HEK293 (cell line): Measurements from ENCODE around the gene PARD6B.
A peak's percentile ranks its signal among the peaks of the same experiment; 100 is the strongest.

Source experiments
- CTCF ChIA-PET: fragments of 350-600 bp; formaldehyde crosslinking; extraction: SDS; loops from one replicate; lab custom pipeline; 2021; ENCODE audit warnings: antibody characterized with exemption; lab: Yijun Ruan, JAX
- POLR2A ChIA-PET: fragments of 300-600 bp; formaldehyde crosslinking; extraction: SDS; loops from one replicate; lab custom pipeline; 2020; ENCODE audit warnings: antibody characterized with exemption, inconsistent platforms; lab: Yijun Ruan, JAX
- H3K27ac ChIP-seq: fragments of 200-500 bp; sonication (Bioruptor generic); 2 replicates; pipeline ENCODE4 v1.5.1; 2014; ENCODE audit warnings: low read depth, low read length, control low read depth, inconsistent platforms; ENCODE audit errors: extremely low read depth
- H3K36me3 ChIP-seq, 2 experiments: fragments of 200-500 bp in 1 of 2; sonication (Bioruptor generic) in 1 of 2; 1 replicate in 1 of 2; 2 replicates in 1 of 2; pipeline ENCODE4 v1.5.1; 2014 to 2017; ENCODE audit warnings: inconsistent platforms in 2 of 2, low read length in 2 of 2; ENCODE audit not compliant: control insufficient read depth in 2 of 2, insufficient read depth in 1 of 2
- H3K4me1 ChIP-seq: fragments of 200-500 bp; sonication (Bioruptor generic); 2 replicates; pipeline ENCODE4 v1.5.1; 2014; ENCODE audit warnings: mild to moderate bottlenecking, low read length, inconsistent platforms; ENCODE audit not compliant: control insufficient read depth, insufficient read depth
- H3K4me3 ChIP-seq: 2 replicates; pipeline ENCODE4 v1.5.1; 2011; ENCODE audit warnings: low read depth, mild to moderate bottlenecking, control low read depth, low read length, moderate library complexity
- H3K9me3 ChIP-seq: fragments of 200-500 bp; sonication (Bioruptor generic); 2 replicates; pipeline ENCODE4 v1.5.1; 2014; ENCODE audit warnings: low read depth, low read length, inconsistent platforms; ENCODE audit not compliant: control insufficient read depth, insufficient read depth
- HOXA7 ChIP-seq: sonication (generic); formaldehyde crosslinking; IDR thresholded peaks from 2 replicates; pipeline ENCODE4 v1.8.1; 2022; ENCODE audit warnings: missing genetic modification reagents, borderline replicate concordance
- IKZF3 ChIP-seq: fragments of 450-650 bp; IDR thresholded peaks from 2 replicates; pipeline ENCODE4 v1.5.0; 2018; ENCODE audit warnings: missing biosample characterization, mild to moderate bottlenecking, missing genetic modification characterization, moderate library complexity
- PRDM1 ChIP-seq: fragments of 450-650 bp; formaldehyde crosslinking; IDR thresholded peaks from 2 replicates; pipeline ENCODE4; 2016; ENCODE audit warnings: missing biosample characterization, missing genetic modification characterization
- SP3 ChIP-seq: fragments of 450-650 bp; formaldehyde crosslinking; IDR thresholded peaks from 2 replicates; pipeline ENCODE4 v1.5.1; 2016; ENCODE audit warnings: missing biosample characterization, missing genetic modification characterization
- SP7 ChIP-seq: fragments of 450-650 bp; formaldehyde crosslinking; IDR thresholded peaks from 2 replicates; pipeline ENCODE4 v1.5.1; 2016; ENCODE audit warnings: missing biosample characterization, missing genetic modification characterization
- ZBTB17 ChIP-seq: fragments of 450-650 bp; formaldehyde crosslinking; IDR thresholded peaks from 2 replicates; pipeline ENCODE4 v1.5.1; 2016; ENCODE audit warnings: missing biosample characterization, missing genetic modification characterization
- ZBTB8A ChIP-seq: fragments of 450-650 bp; formaldehyde crosslinking; IDR thresholded peaks from 2 replicates; pipeline ENCODE4 v1.5.1; 2016; ENCODE audit warnings: missing biosample characterization, missing genetic modification characterization
- ZEB2 ChIP-seq: fragments of 450-650 bp; formaldehyde crosslinking; IDR thresholded peaks from 2 replicates; pipeline ENCODE4 v1.5.1; 2016; ENCODE audit warnings: missing biosample characterization, missing genetic modification characterization
- ZFP37 ChIP-seq: fragments of 450-650 bp; formaldehyde crosslinking; IDR thresholded peaks from 2 replicates; pipeline ENCODE4 v1.5.1; 2016; ENCODE audit warnings: missing biosample characterization, missing genetic modification characterization
- ZNF10 ChIP-seq: fragments of 450-650 bp; formaldehyde crosslinking; IDR thresholded peaks from 2 replicates; pipeline ENCODE4 v1.5.1; 2017; ENCODE audit warnings: missing biosample characterization, missing genetic modification characterization
- ZNF121 ChIP-seq: fragments of 450-650 bp; formaldehyde crosslinking; IDR thresholded peaks from 2 replicates; pipeline ENCODE4 v1.5.1; 2016; ENCODE audit warnings: missing biosample characterization, missing genetic modification characterization
- ZNF416 ChIP-seq: fragments of 450-650 bp; formaldehyde crosslinking; IDR thresholded peaks from 2 replicates; pipeline ENCODE4 v1.5.1; 2016; ENCODE audit warnings: missing biosample characterization, missing genetic modification characterization
- ZNF426 ChIP-seq: fragments of 450-650 bp; formaldehyde crosslinking; IDR thresholded peaks from 2 replicates; pipeline ENCODE4 v1.5.1; 2017; ENCODE audit warnings: missing biosample characterization, missing genetic modification characterization, mild to moderate bottlenecking, inconsistent platforms, moderate library complexity
- ZNF529 ChIP-seq: fragments of 450-650 bp; formaldehyde crosslinking; IDR thresholded peaks from 2 replicates; pipeline ENCODE4 v1.5.1; 2017; ENCODE audit warnings: missing genetic modification characterization, missing biosample characterization; ENCODE audit not compliant: insufficient replicate concordance
- ZNF560 ChIP-seq: fragments of 450-650 bp; formaldehyde crosslinking; IDR thresholded peaks from 2 replicates; pipeline ENCODE4 v1.5.1; 2017; ENCODE audit warnings: missing biosample characterization, missing genetic modification characterization, borderline replicate concordance
- ZNF600 ChIP-seq: fragments of 450-650 bp; formaldehyde crosslinking; IDR thresholded peaks from 2 replicates; pipeline ENCODE4 v1.5.1; 2016; ENCODE audit warnings: missing biosample characterization, missing genetic modification characterization
- ZNF623 ChIP-seq: fragments of 450-650 bp; formaldehyde crosslinking; IDR thresholded peaks from 2 replicates; pipeline ENCODE4 v1.5.1; 2016; ENCODE audit warnings: missing biosample characterization, missing genetic modification characterization
- ZNF629 ChIP-seq: fragments of 450-650 bp; formaldehyde crosslinking; IDR thresholded peaks from 2 replicates; pipeline ENCODE4 v1.5.1; 2017; ENCODE audit warnings: missing biosample characterization, missing genetic modification characterization
- ZNF670 ChIP-seq: fragments of 450-650 bp; formaldehyde crosslinking; IDR thresholded peaks from 2 replicates; pipeline ENCODE4 v1.5.1; 2016; ENCODE audit warnings: missing biosample characterization, missing genetic modification characterization, low read depth
- ZNF677 ChIP-seq: fragments of 450-650 bp; IDR thresholded peaks from 2 replicates; pipeline ENCODE4 v1.5.0; 2018; ENCODE audit warnings: missing biosample characterization, mild to moderate bottlenecking, missing genetic modification characterization, moderate library complexity
- ZNF785 ChIP-seq: fragments of 450-650 bp; formaldehyde crosslinking; IDR thresholded peaks from 2 replicates; pipeline ENCODE4 v1.5.1; 2016; ENCODE audit warnings: missing biosample characterization, missing genetic modification characterization
- ZSCAN30 ChIP-seq: fragments of 450-650 bp; IDR thresholded peaks from 2 replicates; pipeline ENCODE4 v1.5.1; 2018; ENCODE audit warnings: missing biosample characterization, mild to moderate bottlenecking, missing genetic modification characterization, moderate library complexity
- TF ChIP-seq, protein P1 (sequence below): fragments of 450-650 bp; formaldehyde crosslinking; IDR thresholded peaks from 2 replicates; pipeline ENCODE4 v1.5.1; 2017; ENCODE audit warnings: missing biosample characterization, missing genetic modification characterization
- TF ChIP-seq, protein P2 (sequence below): fragments of 450-650 bp; formaldehyde crosslinking; IDR thresholded peaks from 2 replicates; pipeline ENCODE4 v1.5.1; 2016; ENCODE audit warnings: missing biosample characterization, missing genetic modification characterization
- TF ChIP-seq, protein P3 (sequence below): fragments of 450-650 bp; formaldehyde crosslinking; IDR thresholded peaks from 2 replicates; pipeline ENCODE4 v1.5.1; 2016; ENCODE audit warnings: missing biosample characterization, missing genetic modification characterization

PARD6B gene

DNA sequence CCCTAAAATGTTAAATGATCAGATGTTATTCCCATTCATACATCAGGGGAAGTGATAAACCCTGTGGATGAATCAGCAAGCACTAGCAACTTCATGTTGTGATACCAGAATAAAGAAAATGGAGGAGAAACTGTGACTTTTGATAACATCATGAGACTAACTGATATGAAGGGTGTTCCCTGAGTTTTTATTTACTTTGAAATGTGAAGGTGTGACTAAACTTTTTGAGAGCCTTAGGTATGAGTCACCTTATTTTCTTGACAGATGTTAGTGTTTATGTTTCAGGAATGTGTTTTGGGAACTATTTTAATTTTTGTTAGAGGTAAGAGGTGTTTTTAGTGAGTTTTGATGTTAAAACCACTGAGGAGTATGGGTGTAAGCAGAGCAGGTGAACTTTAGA is 4.4 kb downstream of the PARD6B start:
- peaks cover 4 to 11% of the 10 kb centered on the region in 2 experiments; a peak in 2 of 3 replicates for H3K36me3 ChIP-seq
- POLR2A ChIA-PET: no interaction called here
- peaks cover 11% of the 10 kb centered on the region; the same call in 1 of the 2 replicates for H3K4me1 ChIP-seq
- H3K9me3 ChIP-seq: no peaks in the 10 kb centered on the region
- no peak overlapping the region for H3K27ac ChIP-seq
- H3K4me3 ChIP-seq: no peak overlapping the region
- no peak for TF ChIP-seq IKZF3 (tag by site-specific recombination)
- TF ChIP-seq ZNF629: 0 out of 2 replicates have a peak, but pooled peaks have one; percentile 17
- TF ChIP-seq, protein P1, sequence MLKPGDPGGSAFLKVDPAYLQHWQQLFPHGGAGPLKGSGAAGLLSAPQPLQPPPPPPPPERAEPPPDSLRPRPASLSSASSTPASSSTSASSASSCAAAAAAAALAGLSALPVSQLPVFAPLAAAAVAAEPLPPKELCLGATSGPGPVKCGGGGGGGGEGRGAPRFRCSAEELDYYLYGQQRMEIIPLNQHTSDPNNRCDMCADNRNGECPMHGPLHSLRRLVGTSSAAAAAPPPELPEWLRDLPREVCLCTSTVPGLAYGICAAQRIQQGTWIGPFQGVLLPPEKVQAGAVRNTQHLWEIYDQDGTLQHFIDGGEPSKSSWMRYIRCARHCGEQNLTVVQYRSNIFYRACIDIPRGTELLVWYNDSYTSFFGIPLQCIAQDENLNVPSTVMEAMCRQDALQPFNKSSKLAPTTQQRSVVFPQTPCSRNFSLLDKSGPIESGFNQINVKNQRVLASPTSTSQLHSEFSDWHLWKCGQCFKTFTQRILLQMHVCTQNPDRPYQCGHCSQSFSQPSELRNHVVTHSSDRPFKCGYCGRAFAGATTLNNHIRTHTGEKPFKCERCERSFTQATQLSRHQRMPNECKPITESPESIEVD (tag by site-specific recombination): peak; percentile 46; the same call in 1 of the 2 replicates
- TF ChIP-seq ZNF10 (tag by site-specific recombination): 0 out of 2 replicates have a peak, but pooled peaks have one; percentile 7
- peak; percentile 39; the same call in 1 of the 2 replicates for TF ChIP-seq SP7 (tag by site-specific recombination)
- 0 out of 2 replicates have a peak, but pooled peaks have one; percentile 14 for TF ChIP-seq ZEB2 (tag by site-specific recombination)
- TF ChIP-seq PRDM1: peak; percentile 72
- no peak for TF ChIP-seq ZFP37 (tag by site-specific recombination)
- TF ChIP-seq ZSCAN30 (tag by site-specific recombination): no peak
- no peak for TF ChIP-seq SP3 (tag by site-specific recombination)
- TF ChIP-seq ZNF121: no peak
- TF ChIP-seq, protein P2, sequence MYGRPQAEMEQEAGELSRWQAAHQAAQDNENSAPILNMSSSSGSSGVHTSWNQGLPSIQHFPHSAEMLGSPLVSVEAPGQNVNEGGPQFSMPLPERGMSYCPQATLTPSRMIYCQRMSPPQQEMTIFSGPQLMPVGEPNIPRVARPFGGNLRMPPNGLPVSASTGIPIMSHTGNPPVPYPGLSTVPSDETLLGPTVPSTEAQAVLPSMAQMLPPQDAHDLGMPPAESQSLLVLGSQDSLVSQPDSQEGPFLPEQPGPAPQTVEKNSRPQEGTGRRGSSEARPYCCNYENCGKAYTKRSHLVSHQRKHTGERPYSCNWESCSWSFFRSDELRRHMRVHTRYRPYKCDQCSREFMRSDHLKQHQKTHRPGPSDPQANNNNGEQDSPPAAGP: 0 out of 2 replicates have a peak, but pooled peaks have one; percentile 73
- CTCF ChIA-PET: interaction anchor here (0.6 kb wide), 1 partner anchor 14 kb away, joined by 3 read pairs; no protein-coding TSS in a partner anchor

DNA sequence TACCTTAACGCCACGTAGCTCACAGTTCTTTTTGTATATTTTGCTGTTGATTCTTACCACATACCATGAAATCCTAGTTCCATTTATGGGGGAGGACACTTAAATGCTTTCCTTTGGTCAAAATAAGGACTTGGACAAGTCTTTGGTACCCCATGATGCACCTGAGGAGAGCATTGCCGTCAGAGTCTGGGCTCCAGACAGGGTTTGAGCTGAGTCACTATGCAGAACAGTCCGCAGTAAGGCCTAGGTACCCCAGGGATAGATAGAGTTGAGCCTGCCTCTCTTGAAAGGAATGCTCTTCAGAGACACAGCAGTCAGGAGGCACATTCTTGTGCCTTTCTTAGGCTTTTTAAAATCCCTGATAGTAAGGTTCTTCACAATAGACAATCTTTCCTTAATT is 6.0 kb downstream of the PARD6B start:
- Histone ChIP-seq H3K4me1 (peaks cover 11% of the 10 kb centered on the region; the same call in 1 of the 2 replicates), H3K36me3 (peaks cover 4 to 11% of the 10 kb centered on the region in 2 experiments; a peak in 2 of 3 replicates), H3K9me3 (no peaks in the 10 kb centered on the region), H3K4me3 (no peak overlapping the region), H3K27ac (no peak overlapping the region)
- TF ChIP-seq ZNF623 (tag by site-specific recombination) (no peak), ZBTB17 (tag by site-specific recombination) (peak; percentile 57), ZFP37 (tag by site-specific recombination) (no peak), ZNF529 (tag by site-specific recombination) (no peak), ZNF426 (tag by site-specific recombination) (no peak), ZNF677 (tag by site-specific recombination) (no peak), ZNF560 (tag by site-specific recombination) (no peak), ZNF670 (no peak), ZNF600 (tag by site-specific recombination) (peak; percentile 89)
- POLR2A ChIA-PET: interaction anchor here (0.6 kb wide), 1 partner anchor 80 kb away, joined by 3 read pairs; no protein-coding TSS in a partner anchor
- CTCF ChIA-PET: interaction anchor here (0.5 to 2.8 kb wide), 4 partner anchors 9 to 298 kb away, joined by 3 to 10 read pairs (median 4); no protein-coding TSS in a partner anchor

DNA sequence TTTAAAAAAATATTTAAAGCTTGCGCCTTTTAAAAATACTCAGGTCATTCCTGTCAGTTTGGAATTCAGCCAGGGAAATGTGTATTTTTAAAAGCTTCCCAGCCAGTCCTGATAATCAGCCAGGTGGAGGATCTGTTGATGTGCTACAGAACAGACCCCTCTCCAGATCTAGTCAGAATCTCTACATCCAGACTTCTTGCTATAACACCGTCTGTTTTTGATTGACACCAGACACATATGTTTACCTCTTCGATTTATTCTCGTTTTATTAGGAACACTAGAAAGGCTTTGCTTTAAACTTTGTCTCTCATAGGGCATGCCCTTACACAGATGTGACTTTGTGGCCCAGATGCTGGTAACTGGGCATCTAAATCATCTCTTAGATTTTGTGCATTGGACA is 11.7 kb downstream of the PARD6B start:
- CTCF ChIA-PET: interaction anchor here (0.6 to 1.0 kb wide), 4 partner anchors 11 to 901 kb away, joined by 3 to 6 read pairs (median 6); no protein-coding TSS in a partner anchor
- H3K27ac ChIP-seq: no peak overlapping the region
- TF ChIP-seq, protein P3, sequence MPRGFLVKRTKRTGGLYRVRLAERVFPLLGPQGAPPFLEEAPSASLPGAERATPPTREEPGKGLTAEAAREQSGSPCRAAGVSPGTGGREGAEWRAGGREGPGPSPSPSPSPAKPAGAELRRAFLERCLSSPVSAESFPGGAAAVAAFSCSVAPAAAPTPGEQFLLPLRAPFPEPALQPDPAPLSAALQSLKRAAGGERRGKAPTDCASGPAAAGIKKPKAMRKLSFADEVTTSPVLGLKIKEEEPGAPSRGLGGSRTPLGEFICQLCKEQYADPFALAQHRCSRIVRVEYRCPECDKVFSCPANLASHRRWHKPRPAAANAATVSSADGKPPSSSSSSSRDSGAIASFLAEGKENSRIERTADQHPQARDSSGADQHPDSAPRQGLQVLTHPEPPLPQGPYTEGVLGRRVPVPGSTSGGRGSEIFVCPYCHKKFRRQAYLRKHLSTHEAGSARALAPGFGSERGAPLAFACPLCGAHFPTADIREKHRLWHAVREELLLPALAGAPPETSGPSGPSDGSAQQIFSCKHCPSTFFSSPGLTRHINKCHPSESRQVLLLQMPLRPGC (tag by site-specific recombination): no peak
- TF ChIP-seq HOXA7: no peak
- TF ChIP-seq ZBTB8A (tag by site-specific recombination): no peak
- no peak for TF ChIP-seq ZEB2 (tag by site-specific recombination)
- no peak for TF ChIP-seq ZNF785
- TF ChIP-seq ZNF416: no peak

More for the DNA sequence above, 11.7 kb downstream of the PARD6B start:
- H3K36me3 ChIP-seq: peaks cover 3 to 5% of the 10 kb centered on the region in 2 experiments; a peak in 2 of 3 replicates
- peaks cover 25% of the 10 kb centered on the region for H3K4me1 ChIP-seq
- H3K4me3 ChIP-seq: no peak overlapping the region
- H3K9me3 ChIP-seq: no peaks in the 10 kb centered on the region
- POLR2A ChIA-PET: interaction anchor here (2.7 kb wide), 1 partner anchor 12 kb away, joined by 10 read pairs; the partner anchor contains the start of gene PARD6B
